ENCODE results near the gene EYA4. TPM values are rescaled to one million over a fixed set of nuclear protein-coding genes. Genes with fewer than 3 reads are reported as not detected.

EYA4 gene
- total and polyA plus RNA-seq, 2 of the 4 experiments (the other 2 are of a cell fraction), result 5.7 to 11.1 TPM

DNA sequence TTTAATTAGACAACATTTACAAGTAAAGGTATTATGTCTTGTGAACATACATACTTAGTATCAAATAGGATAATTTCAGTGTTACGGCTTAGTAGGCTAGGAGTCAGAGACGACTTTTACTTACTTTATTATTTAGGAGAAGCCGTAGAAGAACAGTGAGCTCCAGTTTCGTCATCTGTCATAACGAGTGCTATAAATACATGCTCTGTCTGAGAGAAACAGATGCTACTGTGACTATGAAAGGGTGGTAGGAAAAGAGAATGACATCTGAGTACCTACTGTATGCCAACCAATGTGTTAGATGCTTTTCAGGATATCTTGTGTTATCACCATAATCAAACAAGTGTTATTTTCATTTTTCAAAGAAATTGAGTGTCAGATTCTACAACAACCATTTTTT, 119.0 kb downstream of the EYA4 start:
- intact Hi-C loops (cut with micrococcal nuclease) (no loop called here), in situ Hi-C loops (cut with MboI; ENCODE audit: low sequenced_read_pairs) (no loop called here), dilution Hi-C loops (cut with HindIII; ENCODE audit: low sequenced_read_pairs, unreplicated experiment) (no loop called here)
- no CpG with 5 or more reads among the region's 5 CpGs for WGBS, 2 experiments (ENCODE audit: extremely low coverage in 2 of 2, insufficient read length in 1 of 2)
- BruUV-seq (replicated peaks), result no TSS peak
- Histone ChIP-seq H2AFZ (replicated peaks; ENCODE audit: low read length, poor library complexity) (no peak overlapping the region), H4K8ac (ENCODE audit: low read depth in 2 of 2, low read length in 2 of 2) (no peak overlapping the region), H3K9me1 (ENCODE audit: insufficient read depth, low read length) (no peaks in the 10 kb centered on the region; the same call in 1 of the 2 replicates), H4K5ac (ENCODE audit: low read depth, low read length) (no peak overlapping the region), H2AK9ac (replicated peaks; ENCODE audit: low read depth, low read length, poor library complexity) (no peak overlapping the region), H2BK120ac (ENCODE audit: low read depth, low read length) (no peak overlapping the region), H3K9ac (ENCODE audit: low read depth, low read length) (no peak overlapping the region), H4K91ac (ENCODE audit: insufficient read depth, low read depth, low read length) (no peak overlapping the region), H3K18ac (ENCODE audit: low read depth, low read length) (no peak overlapping the region), H3K36me3 (ENCODE audit: control insufficient read depth, insufficient read depth, low read length) (no peaks in the 10 kb centered on the region), H2AK5ac (ENCODE audit: low read depth, low read length) (no peak overlapping the region), H3K79me1 (ENCODE audit: low read depth in 1 of 2, low read length in 2 of 2) (peaks cover 10 to 12% of the 10 kb centered on the region in 2 experiments; a peak in 1 of 4 replicates), H3K4me3 (ENCODE audit: insufficient read depth, low read depth, low read length) (no peak overlapping the region), H3K4me2 (ENCODE audit: low read depth, low read length) (no peak overlapping the region), H3K4me1 (ENCODE audit: control insufficient read depth, insufficient read depth, low read length) (peaks cover 5% of the 10 kb centered on the region), H3K56ac (ENCODE audit: extremely low read depth, insufficient read depth, low read length) (no peak overlapping the region), H3K4ac (ENCODE audit: low read depth, low read length) (no peak overlapping the region), H3K27me3 (ENCODE audit: control insufficient read depth, insufficient read depth, low read length) (no peaks in the 10 kb centered on the region), H2BK20ac (ENCODE audit: low read depth, low read length) (no peak overlapping the region), H3K14ac (replicated peaks; ENCODE audit: low read depth, low read length) (no peak overlapping the region), H3K23ac (ENCODE audit: low read depth, low read length) (no peak overlapping the region), H2BK5ac (ENCODE audit: low read depth, low read length, poor library complexity, severe bottlenecking) (no peak overlapping the region), H4K20me1 (ENCODE audit: insufficient read depth, low read length) (no peaks in the 10 kb centered on the region; the same call in 1 of the 2 replicates), H2BK15ac (ENCODE audit: low read depth, low read length) (no peak overlapping the region), H3K9me3 (ENCODE audit: control insufficient read depth, insufficient read depth, low read length) (no peaks in the 10 kb centered on the region), H3K27ac (ENCODE audit: insufficient read depth, low read length) (no peak overlapping the region)
- no peak for DNase-seq
- POLR2A ChIA-PET (ENCODE audit: unreplicated experiment), result no interaction called here
- no peak for TF ChIP-seq SMC3 (IDR thresholded peaks at IDR 0.05; ENCODE audit: low read depth, low read length)
- no peak for TF ChIP-seq FOS (IDR thresholded peaks at IDR 0.05; ENCODE audit: low read depth, low read length)
- no peak for TF ChIP-seq RFX5 (IDR thresholded peaks at IDR 0.05; ENCODE audit: low read depth, low read length)
- TF ChIP-seq MAFK (IDR thresholded peaks at IDR 0.05; ENCODE audit: low read depth, low read length), result no peak
- TF ChIP-seq, protein P1, sequence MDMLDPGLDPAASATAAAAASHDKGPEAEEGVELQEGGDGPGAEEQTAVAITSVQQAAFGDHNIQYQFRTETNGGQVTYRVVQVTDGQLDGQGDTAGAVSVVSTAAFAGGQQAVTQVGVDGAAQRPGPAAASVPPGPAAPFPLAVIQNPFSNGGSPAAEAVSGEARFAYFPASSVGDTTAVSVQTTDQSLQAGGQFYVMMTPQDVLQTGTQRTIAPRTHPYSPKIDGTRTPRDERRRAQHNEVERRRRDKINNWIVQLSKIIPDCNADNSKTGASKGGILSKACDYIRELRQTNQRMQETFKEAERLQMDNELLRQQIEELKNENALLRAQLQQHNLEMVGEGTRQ (IDR thresholded peaks at IDR 0.05; ENCODE audit: low read depth, low read length), result no peak
- TF ChIP-seq MXI1 (IDR thresholded peaks at IDR 0.05; ENCODE audit: borderline replicate concordance, low read depth, low read length), result no peak
- no peak for TF ChIP-seq NFE2L2 (IDR thresholded peaks at IDR 0.05; ENCODE audit: low read depth, low read length)
- no peak for TF ChIP-seq RCOR1 (IDR thresholded peaks at IDR 0.05; ENCODE audit: insufficient replicate concordance, low read length)
- TF ChIP-seq BHLHE40 (IDR thresholded peaks at IDR 0.05; ENCODE audit: low read depth, low read length), result no peak
- TF ChIP-seq CHD1 (IDR thresholded peaks at IDR 0.05; ENCODE audit: low read depth, low read length), result no peak
- no peak for TF ChIP-seq CEBPB (IDR thresholded peaks at IDR 0.05; ENCODE audit: low read depth, low read length)
- TF ChIP-seq MAZ (IDR thresholded peaks at IDR 0.05; ENCODE audit: borderline replicate concordance, low read depth, low read length), result no peak
- TF ChIP-seq, protein P2, sequence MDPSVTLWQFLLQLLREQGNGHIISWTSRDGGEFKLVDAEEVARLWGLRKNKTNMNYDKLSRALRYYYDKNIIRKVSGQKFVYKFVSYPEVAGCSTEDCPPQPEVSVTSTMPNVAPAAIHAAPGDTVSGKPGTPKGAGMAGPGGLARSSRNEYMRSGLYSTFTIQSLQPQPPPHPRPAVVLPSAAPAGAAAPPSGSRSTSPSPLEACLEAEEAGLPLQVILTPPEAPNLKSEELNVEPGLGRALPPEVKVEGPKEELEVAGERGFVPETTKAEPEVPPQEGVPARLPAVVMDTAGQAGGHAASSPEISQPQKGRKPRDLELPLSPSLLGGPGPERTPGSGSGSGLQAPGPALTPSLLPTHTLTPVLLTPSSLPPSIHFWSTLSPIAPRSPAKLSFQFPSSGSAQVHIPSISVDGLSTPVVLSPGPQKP (IDR thresholded peaks at IDR 0.05; ENCODE audit: borderline replicate concordance, low read depth, low read length), result no peak
- TF ChIP-seq, protein P3, sequence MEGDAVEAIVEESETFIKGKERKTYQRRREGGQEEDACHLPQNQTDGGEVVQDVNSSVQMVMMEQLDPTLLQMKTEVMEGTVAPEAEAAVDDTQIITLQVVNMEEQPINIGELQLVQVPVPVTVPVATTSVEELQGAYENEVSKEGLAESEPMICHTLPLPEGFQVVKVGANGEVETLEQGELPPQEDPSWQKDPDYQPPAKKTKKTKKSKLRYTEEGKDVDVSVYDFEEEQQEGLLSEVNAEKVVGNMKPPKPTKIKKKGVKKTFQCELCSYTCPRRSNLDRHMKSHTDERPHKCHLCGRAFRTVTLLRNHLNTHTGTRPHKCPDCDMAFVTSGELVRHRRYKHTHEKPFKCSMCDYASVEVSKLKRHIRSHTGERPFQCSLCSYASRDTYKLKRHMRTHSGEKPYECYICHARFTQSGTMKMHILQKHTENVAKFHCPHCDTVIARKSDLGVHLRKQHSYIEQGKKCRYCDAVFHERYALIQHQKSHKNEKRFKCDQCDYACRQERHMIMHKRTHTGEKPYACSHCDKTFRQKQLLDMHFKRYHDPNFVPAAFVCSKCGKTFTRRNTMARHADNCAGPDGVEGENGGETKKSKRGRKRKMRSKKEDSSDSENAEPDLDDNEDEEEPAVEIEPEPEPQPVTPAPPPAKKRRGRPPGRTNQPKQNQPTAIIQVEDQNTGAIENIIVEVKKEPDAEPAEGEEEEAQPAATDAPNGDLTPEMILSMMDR (conservative IDR thresholded peaks at IDR 0.05; ENCODE audit: low read depth, low read length), result no peak
- no peak for ATAC-seq (ENCODE audit: low read depth)
- CTCF ChIA-PET, result no interaction called here

Measured in IMR-90 (cell line).